Measurements from ENCODE around the gene UXT. TPM values are rescaled to one million over a fixed set of nuclear protein-coding genes. Genes with fewer than 3 reads are reported as not detected.

UXT gene
- total and polyA plus RNA-seq, 9 of the 15 experiments (the other 6 are each of a cell fraction or from before 2014, with no cell fraction given), result 141 to 300 (median 204) TPM

DNA sequence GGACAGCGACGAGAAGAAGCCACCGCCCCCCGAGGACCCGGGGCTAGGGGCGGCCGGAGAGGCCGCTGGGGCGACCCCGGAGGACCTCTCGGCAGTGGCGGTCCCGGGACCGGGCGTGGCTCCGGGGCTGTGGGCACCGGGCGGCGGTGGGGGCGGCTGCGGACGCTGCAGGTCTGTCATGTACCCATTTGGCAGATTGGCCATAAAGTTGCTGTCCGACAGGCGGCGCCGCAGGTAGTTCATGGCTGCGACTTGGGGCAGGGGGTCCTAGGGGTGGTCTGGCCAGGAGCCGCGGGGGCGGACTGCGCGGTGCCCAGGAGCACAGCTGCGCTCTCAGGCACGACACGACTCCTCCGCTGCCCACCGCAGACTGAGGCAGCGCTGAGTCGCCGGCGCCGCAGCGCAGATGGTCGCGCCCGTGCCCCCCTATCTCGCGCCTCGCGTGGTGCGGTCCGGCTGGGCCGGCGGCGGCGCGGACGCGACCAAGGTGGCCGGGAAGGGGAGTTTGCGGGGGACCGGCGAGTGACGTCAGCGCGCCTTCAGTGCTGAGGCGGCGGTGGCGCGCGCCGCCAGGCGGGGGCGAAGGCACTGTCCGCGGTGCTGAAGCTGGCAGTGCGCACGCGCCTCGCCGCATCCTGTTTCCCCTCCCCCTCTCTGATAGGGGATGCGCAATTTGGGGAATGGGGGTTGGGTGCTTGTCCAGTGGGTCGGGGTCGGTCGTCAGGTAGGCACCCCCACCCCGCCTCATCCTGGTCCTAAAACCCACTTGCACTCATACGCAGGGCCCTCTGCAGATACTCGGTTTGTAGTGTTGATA, 39.3 kb downstream of the UXT start, which contains the start of gene SYN1 (continued):
- TF ChIP-seq, protein P1, sequence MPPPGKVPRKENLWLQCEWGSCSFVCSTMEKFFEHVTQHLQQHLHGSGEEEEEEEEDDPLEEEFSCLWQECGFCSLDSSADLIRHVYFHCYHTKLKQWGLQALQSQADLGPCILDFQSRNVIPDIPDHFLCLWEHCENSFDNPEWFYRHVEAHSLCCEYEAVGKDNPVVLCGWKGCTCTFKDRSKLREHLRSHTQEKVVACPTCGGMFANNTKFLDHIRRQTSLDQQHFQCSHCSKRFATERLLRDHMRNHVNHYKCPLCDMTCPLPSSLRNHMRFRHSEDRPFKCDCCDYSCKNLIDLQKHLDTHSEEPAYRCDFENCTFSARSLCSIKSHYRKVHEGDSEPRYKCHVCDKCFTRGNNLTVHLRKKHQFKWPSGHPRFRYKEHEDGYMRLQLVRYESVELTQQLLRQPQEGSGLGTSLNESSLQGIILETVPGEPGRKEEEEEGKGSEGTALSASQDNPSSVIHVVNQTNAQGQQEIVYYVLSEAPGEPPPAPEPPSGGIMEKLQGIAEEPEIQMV (tag; conservative IDR thresholded peaks at IDR 0.05; ENCODE audit: low read depth), result no peak
- TF ChIP-seq, protein P2, sequence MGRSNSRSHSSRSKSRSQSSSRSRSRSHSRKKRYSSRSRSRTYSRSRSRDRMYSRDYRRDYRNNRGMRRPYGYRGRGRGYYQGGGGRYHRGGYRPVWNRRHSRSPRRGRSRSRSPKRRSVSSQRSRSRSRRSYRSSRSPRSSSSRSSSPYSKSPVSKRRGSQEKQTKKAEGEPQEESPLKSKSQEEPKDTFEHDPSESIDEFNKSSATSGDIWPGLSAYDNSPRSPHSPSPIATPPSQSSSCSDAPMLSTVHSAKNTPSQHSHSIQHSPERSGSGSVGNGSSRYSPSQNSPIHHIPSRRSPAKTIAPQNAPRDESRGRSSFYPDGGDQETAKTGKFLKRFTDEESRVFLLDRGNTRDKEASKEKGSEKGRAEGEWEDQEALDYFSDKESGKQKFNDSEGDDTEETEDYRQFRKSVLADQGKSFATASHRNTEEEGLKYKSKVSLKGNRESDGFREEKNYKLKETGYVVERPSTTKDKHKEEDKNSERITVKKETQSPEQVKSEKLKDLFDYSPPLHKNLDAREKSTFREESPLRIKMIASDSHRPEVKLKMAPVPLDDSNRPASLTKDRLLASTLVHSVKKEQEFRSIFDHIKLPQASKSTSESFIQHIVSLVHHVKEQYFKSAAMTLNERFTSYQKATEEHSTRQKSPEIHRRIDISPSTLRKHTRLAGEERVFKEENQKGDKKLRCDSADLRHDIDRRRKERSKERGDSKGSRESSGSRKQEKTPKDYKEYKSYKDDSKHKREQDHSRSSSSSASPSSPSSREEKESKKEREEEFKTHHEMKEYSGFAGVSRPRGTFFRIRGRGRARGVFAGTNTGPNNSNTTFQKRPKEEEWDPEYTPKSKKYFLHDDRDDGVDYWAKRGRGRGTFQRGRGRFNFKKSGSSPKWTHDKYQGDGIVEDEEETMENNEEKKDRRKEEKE (IDR thresholded peaks at IDR 0.05; ENCODE audit: borderline replicate concordance in 1 of 2, control insufficient read depth in 1 of 2, low read depth in 2 of 2, low read length in 1 of 2), result peak in 1 of 2 experiments; percentile 83; a peak in 1 of 4 replicates
- TF ChIP-seq, protein P3, sequence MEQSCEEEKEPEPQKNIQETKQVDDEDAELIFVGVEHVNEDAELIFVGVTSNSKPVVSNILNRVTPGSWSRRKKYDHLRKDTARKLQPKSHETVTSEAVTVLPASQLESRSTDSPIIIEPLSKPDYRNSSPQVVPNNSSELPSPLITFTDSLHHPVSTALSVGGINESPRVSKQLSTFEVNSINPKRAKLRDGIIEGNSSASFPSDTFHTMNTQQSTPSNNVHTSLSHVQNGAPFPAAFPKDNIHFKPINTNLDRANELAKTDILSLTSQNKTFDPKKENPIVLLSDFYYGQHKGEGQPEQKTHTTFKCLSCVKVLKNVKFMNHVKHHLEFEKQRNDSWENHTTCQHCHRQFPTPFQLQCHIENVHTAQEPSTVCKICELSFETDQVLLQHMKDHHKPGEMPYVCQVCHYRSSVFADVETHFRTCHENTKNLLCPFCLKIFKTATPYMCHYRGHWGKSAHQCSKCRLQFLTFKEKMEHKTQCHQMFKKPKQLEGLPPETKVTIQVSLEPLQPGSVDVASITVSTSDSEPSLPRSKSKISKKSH (CRISPR knock-in tag; IDR thresholded peaks at IDR 0.05), result no peak
- TF ChIP-seq, protein P4, sequence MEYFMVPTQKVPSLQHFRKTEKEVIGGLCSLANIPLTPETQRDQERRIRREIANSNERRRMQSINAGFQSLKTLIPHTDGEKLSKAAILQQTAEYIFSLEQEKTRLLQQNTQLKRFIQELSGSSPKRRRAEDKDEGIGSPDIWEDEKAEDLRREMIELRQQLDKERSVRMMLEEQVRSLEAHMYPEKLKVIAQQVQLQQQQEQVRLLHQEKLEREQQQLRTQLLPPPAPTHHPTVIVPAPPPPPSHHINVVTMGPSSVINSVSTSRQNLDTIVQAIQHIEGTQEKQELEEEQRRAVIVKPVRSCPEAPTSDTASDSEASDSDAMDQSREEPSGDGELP (CRISPR knock-in tag; IDR thresholded peaks at IDR 0.05; ENCODE audit: borderline replicate concordance), result peak; percentile 81
- TF ChIP-seq FOXP1 (CRISPR knock-in tag; IDR thresholded peaks at IDR 0.05), result peak; percentile 78
- peak; percentile 90; the same call in 1 of the 2 replicates for TF ChIP-seq MBD2 (IDR thresholded peaks at IDR 0.05; ENCODE audit: borderline replicate concordance, low read depth)
- peak; percentile 79 for TF ChIP-seq JUN (IDR thresholded peaks at IDR 0.05; ENCODE audit: borderline replicate concordance, low read depth, low read length)
- peak; percentile 98 for TF ChIP-seq JUN (CRISPR knock-in tag; IDR thresholded peaks at IDR 0.05; ENCODE audit: borderline replicate concordance)
- TF ChIP-seq ZNF766 (CRISPR knock-in tag; conservative IDR thresholded peaks at IDR 0.05), result peak; percentile 67; the same call in 1 of the 2 replicates
- TF ChIP-seq SIX5 (IDR thresholded peaks at IDR 0.05; ENCODE audit: borderline replicate concordance in 1 of 2, insufficient read depth in 1 of 2, low read depth in 1 of 2, low read length in 2 of 2), result peak; percentile 37 to 59; a peak in 2 of 4 replicates
- TF ChIP-seq SLC30A9 (CRISPR knock-in tag; IDR thresholded peaks at IDR 0.05), result no peak
- TF ChIP-seq, protein P5, sequence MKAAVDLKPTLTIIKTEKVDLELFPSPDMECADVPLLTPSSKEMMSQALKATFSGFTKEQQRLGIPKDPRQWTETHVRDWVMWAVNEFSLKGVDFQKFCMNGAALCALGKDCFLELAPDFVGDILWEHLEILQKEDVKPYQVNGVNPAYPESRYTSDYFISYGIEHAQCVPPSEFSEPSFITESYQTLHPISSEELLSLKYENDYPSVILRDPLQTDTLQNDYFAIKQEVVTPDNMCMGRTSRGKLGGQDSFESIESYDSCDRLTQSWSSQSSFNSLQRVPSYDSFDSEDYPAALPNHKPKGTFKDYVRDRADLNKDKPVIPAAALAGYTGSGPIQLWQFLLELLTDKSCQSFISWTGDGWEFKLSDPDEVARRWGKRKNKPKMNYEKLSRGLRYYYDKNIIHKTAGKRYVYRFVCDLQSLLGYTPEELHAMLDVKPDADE (conservative IDR thresholded peaks at IDR 0.05; ENCODE audit: control insufficient read depth, low read depth, low read length), result no peak
- TF ChIP-seq BRCA1 (IDR thresholded peaks at IDR 0.05), result no peak
- no peak for TF ChIP-seq BRCA1 (CRISPR knock-in tag; IDR thresholded peaks at IDR 0.05)
- no peak for TF ChIP-seq TRIM28 (IDR thresholded peaks at IDR 0.05)
- TF ChIP-seq CBFA2T2 (conservative IDR thresholded peaks at IDR 0.05), result no peak
- TF ChIP-seq, protein P6, sequence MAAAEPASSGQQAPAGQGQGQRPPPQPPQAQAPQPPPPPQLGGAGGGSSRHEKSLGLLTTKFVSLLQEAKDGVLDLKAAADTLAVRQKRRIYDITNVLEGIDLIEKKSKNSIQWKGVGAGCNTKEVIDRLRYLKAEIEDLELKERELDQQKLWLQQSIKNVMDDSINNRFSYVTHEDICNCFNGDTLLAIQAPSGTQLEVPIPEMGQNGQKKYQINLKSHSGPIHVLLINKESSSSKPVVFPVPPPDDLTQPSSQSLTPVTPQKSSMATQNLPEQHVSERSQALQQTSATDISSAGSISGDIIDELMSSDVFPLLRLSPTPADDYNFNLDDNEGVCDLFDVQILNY (CRISPR knock-in tag; IDR thresholded peaks at IDR 0.05), result 0 out of 2 replicates have a peak, but pooled peaks have one; percentile 74
